Kidney (tissue), 14 donors: ENCODE results near the gene GRHL3. TPM values are rescaled to one million over a fixed set of nuclear protein-coding genes. Genes with fewer than 3 reads are reported as not detected.

ENCODE experiments used
- DNase-seq, 5 donors: peaks; one replicate each; pipeline ENCODE4 v3.0.0-alpha.2; 2013 to 2020
- FAIRE-seq: peaks from 2 replicates; lab custom pipeline; 2012; peaks lifted over from hg19 to GRCh38; lab: Jason Lieb, UNC
- H3K27ac ChIP-seq, 2 donors: one replicate each; pipeline ENCODE4 v1.7.0; 2013; ENCODE audit warnings: low read depth in 2 of 2, low read length in 2 of 2, inconsistent platforms in 1 of 2
- H3K27me3 ChIP-seq: one replicate; pipeline ENCODE4 v1.7.1; 2013; ENCODE audit warnings: low read length, inconsistent platforms; ENCODE audit not compliant: control insufficient read depth, insufficient read depth
- H3K36me3 ChIP-seq, 3 donors: one replicate each; pipeline versions ENCODE4 v1.7.0 to v1.7.1; 2013; ENCODE audit warnings: low read length in 3 of 3, control low read depth in 1 of 3, inconsistent platforms in 1 of 3; ENCODE audit not compliant: insufficient read depth in 3 of 3, control insufficient read depth in 2 of 3
- H3K4me1 ChIP-seq, 3 donors: one replicate each; pipeline versions ENCODE4 v1.7.0 to v1.7.1; 2013; ENCODE audit warnings: low read length in 3 of 3, inconsistent platforms in 1 of 3, low read depth in 1 of 3; ENCODE audit not compliant: control insufficient read depth in 2 of 3, insufficient read depth in 2 of 3
- H3K4me3 ChIP-seq, 3 donors: one replicate each; pipeline versions ENCODE4 v1.7.0 to v1.8.1; 2013; ENCODE audit warnings: low read length in 3 of 3, control low read depth in 1 of 3, inconsistent platforms in 1 of 3
- H3K9ac ChIP-seq, 3 donors: one replicate each; pipeline versions ENCODE4 v1.7.0 to v1.7.1; 2013; ENCODE audit warnings: low read length in 3 of 3, control low read depth in 1 of 3, inconsistent platforms in 1 of 3
- H3K9me3 ChIP-seq, 3 donors: one replicate each; pipeline versions ENCODE4 v1.7.0 to v1.7.1; 2013; ENCODE audit warnings: low read length in 3 of 3, control low read depth in 1 of 3, inconsistent platforms in 1 of 3; ENCODE audit not compliant: control insufficient read depth in 2 of 3, insufficient read depth in 1 of 3
- CTCF ChIP-seq: IDR thresholded peaks from 3 replicates; pipeline ENCODE4 v1.5.1; 2012; ENCODE audit warnings: mild to moderate bottlenecking, moderate library complexity, borderline replicate concordance; ENCODE audit not compliant: insufficient read depth; ENCODE audit errors: extremely low read depth
- intact Hi-C: fragments of 100-400 bp; cut with DNase I; formaldehyde crosslinking; loops from one replicate; pipeline ENCODE4 v1.11.1; 2022
- polyA plus RNA-seq: library from polyadenylated mRNA; stranded (reverse); fragments of 350-450 nt; fragmentation: Illumina TruSeq; extraction: RNeasy Lipid Tissue Mini Kit (QIAGEN cat#74804); gene quantifications from one replicate; pipeline ENCODE4 v1.2.3, GENCODE V29; 2014; ENCODE audit warnings: low read depth, low replicate concordance; ENCODE audit not compliant: insufficient read depth
- total RNA-seq: library from RNA; stranded (reverse); fragmentation: NEBNext Ultra II Directional; extraction: Animal tissue kit (Norgen Biotek cat#: 25700); gene quantifications from one replicate; pipeline ENCODE4 v1.2.1, GENCODE V29; 2021
- donor health status: control.
- donor health status: control.
- donor health status: control.
- donor health status: control.
- donor health status: control.
- donor health status: DM: yes; HTN: yes; CAD: no.
- donor health status: Normal renal cell carcinoma (clear cell type).

Gene GRHL3
- total and polyA plus RNA-seq, 2 donors from 2014 or later: 0.32 to 1.7 TPM

GRCh38 chr1:24311234-24311633 is 7.9 kb upstream of the GRHL3 start:
- FAIRE-seq: no peak
- Histone ChIP-seq H3K27ac (no peak overlapping the region), H3K4me3 (no peak overlapping the region), H3K36me3 (no peaks in the 10 kb centered on the region), H3K27me3 (no peaks in the 10 kb centered on the region), H3K9me3 (no peaks in the 10 kb centered on the region), H3K4me1 (no peaks in the 10 kb centered on the region), H3K9ac (no peak overlapping the region)
- no peak for DNase-seq
- no peak for TF ChIP-seq CTCF
- intact Hi-C loops: no loop called here

GRCh38 chr1:24311741-24312140 is 7.4 kb upstream of the GRHL3 start:
- H3K9me3 ChIP-seq: no peaks in the 10 kb centered on the region
- no peak overlapping the region for H3K27ac ChIP-seq
- no peak for DNase-seq
- H3K9ac ChIP-seq: no peak overlapping the region
- FAIRE-seq: no peak
- TF ChIP-seq CTCF: no peak
- no peak overlapping the region for H3K4me3 ChIP-seq
- H3K27me3 ChIP-seq: no peaks in the 10 kb centered on the region
- intact Hi-C loops: no loop called here
- no peaks in the 10 kb centered on the region for H3K4me1 ChIP-seq
- H3K36me3 ChIP-seq: no peaks in the 10 kb centered on the region

- no peak for FAIRE-seq
- no peak for TF ChIP-seq CTCF
- DNase-seq: no peak
- no peaks in the 10 kb centered on the region for H3K9me3 ChIP-seq
- no peak overlapping the region for H3K27ac ChIP-seq
- intact Hi-C loops: no loop called here
- H3K27me3 ChIP-seq: no peaks in the 10 kb centered on the region
- H3K9ac ChIP-seq: no peak overlapping the region
- no peaks in the 10 kb centered on the region for H3K36me3 ChIP-seq
- H3K4me3 ChIP-seq: no peak overlapping the region
- H3K4me1 ChIP-seq: peaks cover 0 to 2% (median 0%) of the 10 kb centered on the region in 3 donors
Observed at GRCh38 chr1:24315391-24315790, 3.8 kb upstream of the GRHL3 start.

- Histone ChIP-seq H3K36me3 (no peaks in the 10 kb centered on the region), H3K27ac (no peak overlapping the region), H3K9me3 (no peaks in the 10 kb centered on the region), H3K4me3 (no peak overlapping the region), H3K27me3 (no peaks in the 10 kb centered on the region), H3K4me1 (peaks cover 0 to 7% (median 0%) of the 10 kb centered on the region in 3 donors), H3K9ac (no peak overlapping the region)
- DNase-seq (no peak), FAIRE-seq (no peak)
- intact Hi-C loops: no loop called here
- no peak for TF ChIP-seq CTCF
Observed at GRCh38 chr1:24316645-24317044, 2.5 kb upstream of the GRHL3 start.
